HUES64 (cell line): ENCODE results near the gene HINT2.

Experiments
- H3K27ac ChIP-seq: 2 replicates; pipeline ENCODE4 v1.7.0; 2013; ENCODE audit warnings: low read depth, low read length, inconsistent platforms
- H3K27me3 ChIP-seq: 2 replicates; pipeline ENCODE4 v1.6.1; 2013; ENCODE audit warnings: mild to moderate bottlenecking, low read length; ENCODE audit not compliant: insufficient read depth
- H3K36me3 ChIP-seq: 2 replicates; pipeline ENCODE4 v1.6.1; 2013; ENCODE audit warnings: mild to moderate bottlenecking, low read length; ENCODE audit not compliant: insufficient read depth
- H3K4me1 ChIP-seq: 2 replicates; pipeline ENCODE4 v1.6.1; 2013; ENCODE audit warnings: mild to moderate bottlenecking, low read length, moderate library complexity; ENCODE audit not compliant: insufficient read depth
- H3K4me3 ChIP-seq: 2 replicates; pipeline ENCODE4 v1.5.1; 2013; ENCODE audit warnings: mild to moderate bottlenecking, low read length, moderate library complexity
- H3K9ac ChIP-seq: 2 replicates; pipeline ENCODE4 v1.6.1; 2013; ENCODE audit warnings: mild to moderate bottlenecking, low read depth, low read length
- H3K9me3 ChIP-seq: 2 replicates; pipeline ENCODE4 v1.6.1; 2013; ENCODE audit warnings: low read depth, low read length; ENCODE audit not compliant: insufficient read depth
- WGBS: fragments of 150-250, 120-280 bp; methylation state at CpG from one replicate; pipeline ENCODE4 v1.1.7; 2013; ENCODE audit warnings: missing lambda C conversion rate; 5-methylcytosine and 5-hydroxymethylcytosine counted together

HINT2 gene

GRCh38 chr9:35839926-35840325 is 25.1 kb upstream of the HINT2 start:
- Histone ChIP-seq H3K27me3 (no peaks in the 10 kb centered on the region), H3K9ac (no peak overlapping the region), H3K9me3 (no peaks in the 10 kb centered on the region), H3K36me3 (no peaks in the 10 kb centered on the region), H3K27ac (no peak overlapping the region), H3K4me1 (peaks cover 11% of the 10 kb centered on the region), H3K4me3 (no peak overlapping the region)
- 89% methylated on average over 5 of the region's 5 CpGs for WGBS

- Histone ChIP-seq H3K27me3 (no peaks in the 10 kb centered on the region), H3K9ac (no peak overlapping the region), H3K4me1 (no peaks in the 10 kb centered on the region), H3K9me3 (no peaks in the 10 kb centered on the region), H3K36me3 (no peaks in the 10 kb centered on the region), H3K27ac (no peak overlapping the region), H3K4me3 (no peak overlapping the region)
- 93% methylated on average over 5 of the region's 5 CpGs for WGBS
These were observed 21.8 kb upstream of the HINT2 start for GRCh38 chr9:35836595-35836994.

GRCh38 chr9:35835766-35836165 is 20.9 kb upstream of the HINT2 start:
- H3K9ac ChIP-seq = no peak overlapping the region
- no peaks in the 10 kb centered on the region for H3K27me3 ChIP-seq
- no peaks in the 10 kb centered on the region for H3K4me1 ChIP-seq
- 90% methylated on average over 2 of the region's 2 CpGs for WGBS
- H3K9me3 ChIP-seq = no peaks in the 10 kb centered on the region
- H3K36me3 ChIP-seq = no peaks in the 10 kb centered on the region
- H3K4me3 ChIP-seq = no peak overlapping the region
- no peak overlapping the region for H3K27ac ChIP-seq

DNA sequence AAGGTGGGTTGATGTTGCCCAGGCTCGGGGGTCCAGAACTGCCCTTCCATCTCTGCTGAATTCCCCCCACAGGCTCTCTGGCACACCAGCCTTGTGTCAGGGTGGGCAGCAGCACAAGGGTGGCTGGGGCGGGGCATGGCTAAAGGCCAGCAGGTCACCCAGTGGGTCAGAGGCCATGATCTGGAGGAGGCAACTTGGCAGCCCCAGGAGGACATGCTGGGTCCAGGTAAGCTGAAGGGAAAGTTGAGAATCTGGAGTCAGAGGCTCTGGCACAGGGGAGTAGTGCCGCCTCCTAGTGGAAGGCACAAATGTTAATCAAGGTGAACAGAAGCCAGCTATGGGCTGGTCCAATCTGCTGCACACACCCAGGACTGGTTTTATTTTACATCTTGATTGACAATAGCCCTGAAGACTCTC is 20.4 kb upstream of the HINT2 start:
- H3K36me3 ChIP-seq = no peaks in the 10 kb centered on the region
- H3K4me3 ChIP-seq = no peak overlapping the region
- 89% methylated on average over 3 of the region's 3 CpGs for WGBS
- no peaks in the 10 kb centered on the region for H3K27me3 ChIP-seq
- no peaks in the 10 kb centered on the region for H3K9me3 ChIP-seq
- no peak overlapping the region for H3K9ac ChIP-seq
- no peak overlapping the region for H3K27ac ChIP-seq
- H3K4me1 ChIP-seq = no peaks in the 10 kb centered on the region

DNA sequence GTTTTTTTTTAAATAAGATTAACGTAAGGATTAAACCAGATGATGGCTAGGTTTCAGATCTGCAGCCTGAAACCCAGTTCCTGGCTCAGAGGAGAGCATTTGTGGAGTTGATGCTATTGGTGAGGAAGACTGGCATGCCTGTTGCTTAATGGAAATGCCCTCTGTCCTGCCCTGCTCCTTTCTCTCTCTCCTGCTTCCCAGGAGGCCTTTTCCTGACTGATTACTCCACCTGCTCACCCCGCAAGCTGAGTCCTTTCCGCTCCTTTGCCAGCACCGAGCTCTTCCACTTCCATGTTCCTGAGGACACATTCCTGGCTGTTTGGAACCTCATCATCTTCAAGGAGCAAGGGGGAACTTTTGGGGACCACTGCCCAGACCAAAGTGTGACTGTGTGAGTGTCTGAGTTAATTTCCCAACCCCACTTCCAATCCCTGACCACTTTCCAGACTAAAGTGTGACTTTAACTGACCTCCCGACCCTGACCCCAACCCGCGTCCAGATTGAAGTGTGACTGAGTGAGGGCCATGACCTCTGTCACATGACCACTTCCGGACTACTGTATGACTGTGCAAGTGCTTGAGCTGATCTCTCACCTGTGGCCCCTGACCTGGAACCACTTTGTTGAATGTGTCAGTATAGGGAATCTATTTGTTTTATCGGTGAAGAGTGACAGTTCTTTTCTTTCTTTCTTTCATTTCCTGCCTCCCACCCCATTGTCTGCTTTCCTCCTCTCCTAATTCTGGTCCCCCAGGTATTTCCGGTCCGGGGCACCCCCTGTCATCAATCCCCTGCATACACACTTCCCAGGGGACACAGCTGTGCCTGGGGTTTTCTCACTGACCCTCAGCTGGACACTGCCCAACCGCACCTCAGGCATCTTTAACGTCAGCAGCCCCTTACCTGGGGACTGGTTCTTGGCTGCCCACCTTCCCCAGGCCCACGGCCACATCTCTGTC is 19.7 kb upstream of the HINT2 start:
- Histone ChIP-seq H3K27me3 (no peaks in the 10 kb centered on the region), H3K4me1 (no peaks in the 10 kb centered on the region), H3K9ac (no peak overlapping the region), H3K36me3 (no peaks in the 10 kb centered on the region), H3K4me3 (no peak overlapping the region), H3K9me3 (no peaks in the 10 kb centered on the region), H3K27ac (no peak overlapping the region)
- WGBS = 92% methylated on average over 14 of the region's 14 CpGs

- Histone ChIP-seq H3K9ac (no peak overlapping the region), H3K36me3 (no peaks in the 10 kb centered on the region), H3K4me3 (no peak overlapping the region), H3K27ac (no peak overlapping the region), H3K9me3 (no peaks in the 10 kb centered on the region), H3K4me1 (peaks cover 2% of the 10 kb centered on the region; the same call in 1 of the 2 replicates), H3K27me3 (no peaks in the 10 kb centered on the region)
- 82% methylated on average over 5 of the region's 5 CpGs for WGBS
These were observed 18.0 kb upstream of the HINT2 start for GRCh38 chr9:35832814-35833213.

- no peaks in the 10 kb centered on the region for H3K9me3 ChIP-seq
- H3K9ac ChIP-seq = no peak overlapping the region
- H3K27ac ChIP-seq = no peak overlapping the region
- H3K4me1 ChIP-seq = peaks cover 2% of the 10 kb centered on the region; the same call in 1 of the 2 replicates
- no peaks in the 10 kb centered on the region for H3K36me3 ChIP-seq
- WGBS = 87% methylated on average over 4 of the region's 4 CpGs
- no peaks in the 10 kb centered on the region for H3K27me3 ChIP-seq
- H3K4me3 ChIP-seq = no peak overlapping the region
These were observed 16.2 kb upstream of the HINT2 start for GRCh38 chr9:35831040-35831439.

DNA sequence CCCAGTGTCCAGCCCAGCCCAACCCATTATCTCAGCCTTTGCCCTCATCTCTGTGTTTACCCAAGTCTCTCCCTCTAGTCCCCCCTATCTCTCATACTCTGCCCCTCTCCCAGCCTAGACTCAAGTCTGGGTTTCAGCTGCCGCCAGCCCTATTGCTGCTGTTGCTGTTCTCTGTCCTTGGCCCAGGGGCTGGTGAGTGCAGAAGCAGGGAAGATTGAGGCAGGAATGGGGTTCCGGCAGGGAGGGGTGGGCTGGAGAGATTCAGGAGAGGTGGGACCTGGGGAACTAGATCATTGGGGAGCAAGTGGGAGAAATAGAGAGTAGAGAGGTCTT is 14.9 kb upstream of the HINT2 start:
- Histone ChIP-seq H3K4me3 (peak overlapping the region; percentile 70), H3K9me3 (no peaks in the 10 kb centered on the region), H3K27ac (no peak overlapping the region), H3K9ac (no peak overlapping the region), H3K4me1 (peaks cover 2% of the 10 kb centered on the region; the same call in 1 of the 2 replicates), H3K27me3 (no peaks in the 10 kb centered on the region), H3K36me3 (no peaks in the 10 kb centered on the region)
- WGBS = 52% methylated on average over 2 of the region's 2 CpGs

DNA sequence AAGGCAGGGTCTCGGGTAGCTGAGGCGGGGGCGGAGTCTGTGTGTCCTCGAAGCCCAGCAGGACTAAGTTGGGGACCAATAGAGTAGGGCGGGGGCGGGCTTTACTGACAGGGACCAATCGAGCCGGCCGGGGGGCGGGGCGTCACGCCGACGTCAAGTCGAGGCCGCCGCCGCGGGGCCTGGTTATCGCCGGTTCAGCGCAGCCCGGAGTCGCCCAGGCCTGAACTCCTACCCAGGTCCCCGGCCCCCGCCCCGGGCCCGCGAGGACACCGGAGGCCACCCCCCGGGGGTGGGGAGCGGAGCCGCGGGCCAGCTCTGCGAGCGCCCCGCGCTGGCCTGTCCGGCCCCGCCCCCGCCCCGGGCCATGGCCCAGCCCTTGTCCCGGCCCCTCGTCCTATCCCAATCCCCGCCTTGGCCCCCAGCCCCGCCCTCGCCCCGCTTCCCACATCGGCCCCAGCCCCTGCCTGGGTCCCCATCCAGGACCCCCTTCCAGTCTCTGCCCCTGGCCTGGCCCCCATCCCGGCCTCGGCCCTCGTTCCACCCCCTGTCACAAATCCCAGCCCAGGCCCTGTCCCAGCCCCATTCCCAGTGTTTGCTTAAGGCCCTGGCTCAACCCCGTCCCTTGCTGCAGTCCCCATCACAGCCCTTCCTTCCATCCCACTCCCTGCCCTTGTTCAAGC is 14.4 kb upstream of the HINT2 start, which contains the start of gene TMEM8B:
TSS of gene TMEM8B (plus strand) at position 145 of the 680 bp plus-strand sequence. CDS start at position 365, 220 bp downstream.
- Histone ChIP-seq H3K27me3 (no peaks in the 10 kb centered on the region), H3K9me3 (no peaks in the 10 kb centered on the region), H3K27ac (no peak within 1 kb of the TSS; the same call in 1 of the 2 replicates), H3K4me1 (peaks cover 2% of the 10 kb centered on the region; the same call in 1 of the 2 replicates), H3K9ac (peak within 1 kb of the TSS; percentile 43), H3K36me3 (no peaks in the 10 kb centered on the region), H3K4me3 (peak within 1 kb of the TSS; percentile 70)
- under 1% methylated on average over 53 of the region's 53 CpGs for WGBS

DNA sequence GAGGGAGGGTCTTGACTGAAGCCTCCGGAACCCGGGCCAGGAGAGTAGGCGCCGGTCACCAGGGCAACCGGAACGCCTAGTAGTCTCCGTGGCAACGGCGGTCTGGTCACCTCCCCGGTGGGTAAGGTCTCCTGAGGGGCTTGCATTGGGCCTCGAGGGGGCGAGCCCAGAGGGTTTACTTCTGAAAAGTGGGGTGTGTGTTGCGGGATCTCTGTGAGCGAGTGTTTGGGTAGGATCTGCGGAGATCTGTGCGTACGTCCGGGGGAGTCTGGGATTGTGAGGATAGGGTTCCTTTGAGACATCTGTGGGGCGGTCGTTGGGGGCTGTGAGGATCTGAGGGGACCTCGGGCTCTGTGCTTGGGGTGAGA is 13.9 kb upstream of the HINT2 start, which contains the start of gene FAM221B:
TSS of gene FAM221B (minus strand) at position 17 of the 368 bp plus-strand sequence. CDS start 2,571 bp downstream, outside the sequence.
- no peak within 1 kb of the TSS; the same call in 1 of the 2 replicates for H3K27ac ChIP-seq
- H3K9me3 ChIP-seq = no peaks in the 10 kb centered on the region
- WGBS = 5% methylated on average over 21 of the region's 21 CpGs

DNA sequence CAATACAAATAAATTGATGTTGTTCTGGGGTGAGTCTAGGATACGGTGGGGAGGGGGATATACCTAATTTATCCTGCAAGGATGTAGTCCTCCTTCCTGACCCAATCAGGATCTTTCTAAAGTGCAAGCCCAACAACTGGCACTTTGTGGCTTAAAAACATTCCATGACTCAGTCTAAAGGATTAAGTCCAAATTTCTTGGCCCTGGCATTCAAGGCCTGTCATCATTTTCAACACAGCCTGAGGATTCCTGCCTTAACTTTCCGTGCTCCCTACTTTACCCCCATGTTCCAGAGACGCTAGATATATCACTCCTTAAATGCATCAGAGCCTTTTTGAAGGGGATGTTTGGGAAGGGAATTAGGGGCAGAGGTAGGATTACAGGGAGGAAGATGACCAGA is 12.6 kb upstream of the HINT2 start:
- Histone ChIP-seq H3K9ac (no peak overlapping the region), H3K36me3 (no peaks in the 10 kb centered on the region), H3K4me1 (peaks cover 11% of the 10 kb centered on the region), H3K4me3 (no peak overlapping the region), H3K27me3 (no peaks in the 10 kb centered on the region), H3K27ac (no peak overlapping the region), H3K9me3 (no peaks in the 10 kb centered on the region)
- 97% methylated on average over 2 of the region's 3 CpGs for WGBS

More for the DNA sequence above, 13.9 kb upstream of the HINT2 start, which contains the start of gene FAM221B:
- Histone ChIP-seq H3K27me3 (no peaks in the 10 kb centered on the region), H3K9ac (peak within 1 kb of the TSS; percentile 43), H3K4me3 (peak within 1 kb of the TSS; percentile 70), H3K36me3 (no peaks in the 10 kb centered on the region), H3K4me1 (peaks cover 2% of the 10 kb centered on the region; the same call in 1 of the 2 replicates)
